HepG2 (cell line): Measurements from ENCODE around the gene ZFYVE26. TPM values are rescaled to one million over a fixed set of nuclear protein-coding genes. Genes with fewer than 3 reads are reported as not detected.

Experiments
- ELF4 ChIP-seq: sonication (generic); formaldehyde crosslinking; IDR thresholded peaks from 2 replicates; pipeline ENCODE4 v1.5.0; 2020; ENCODE audit warnings: missing genetic modification reagents, mild to moderate bottlenecking, moderate library complexity, borderline replicate concordance
- ETV6 ChIP-seq: sonication (generic); formaldehyde crosslinking; conservative IDR thresholded peaks from 2 replicates; pipeline ENCODE4 v1.4.0; 2020; ENCODE audit warnings: missing genetic modification reagents
- SALL1 ChIP-seq: sonication (generic); formaldehyde crosslinking; IDR thresholded peaks from 2 replicates; pipeline ENCODE4 v1.8.0; 2022; ENCODE audit warnings: mild to moderate bottlenecking, missing genetic modification reagents
- SAP130 ChIP-seq: IDR thresholded peaks from 2 replicates; pipeline ENCODE4 v1.6.1; 2016; ENCODE audit warnings: low read depth
- YEATS2 ChIP-seq: sonication (generic); formaldehyde crosslinking; IDR thresholded peaks from 2 replicates; pipeline ENCODE4 v1.4.0; 2020; ENCODE audit warnings: missing genetic modification reagents, borderline replicate concordance
- ZNF256 ChIP-seq: sonication (generic); formaldehyde crosslinking; conservative IDR thresholded peaks from 2 replicates; pipeline ENCODE4 v1.4.0; 2020; ENCODE audit warnings: missing genetic modification reagents
- ZNF382 ChIP-seq: sonication (generic); formaldehyde crosslinking; IDR thresholded peaks from 2 replicates; pipeline ENCODE4 v1.5.0; 2020; ENCODE audit warnings: missing genetic modification reagents, mild to moderate bottlenecking, borderline replicate concordance
- ZNF746 ChIP-seq: sonication (generic); formaldehyde crosslinking; IDR thresholded peaks from 2 replicates; pipeline ENCODE4 v1.8.0; 2022; ENCODE audit warnings: mild to moderate bottlenecking, missing genetic modification reagents
- polyA plus RNA-seq, 8 experiments: library from polyadenylated mRNA; depleted of rRNA in 3 of 8; stranded (reverse) in 7 of 8; unstranded in 1 of 8; fragments of >200 nt; fragmentation: Illumina TruSeq in 4 of 8; extraction: Trizol in 4 of 8; gene quantifications; 2 replicates each; pipeline versions ENCODE4 v1.2.1 to v1.2.3, GENCODE V29; 2011 to 2016; ENCODE audit warnings: low read depth in 4 of 8, missing spikeins in 1 of 8, mixed read lengths in 1 of 8; ENCODE audit not compliant: insufficient read depth in 1 of 8
- total RNA-seq, 5 experiments: library from RNA; depleted of rRNA; stranded (reverse); fragments of >200 nt; fragmentation: Illumina TruSeq; extraction: Trizol; gene quantifications; 2 replicates each; pipeline ENCODE4 v1.2.3, GENCODE V29; 2016; ENCODE audit warnings: low read depth in 1 of 5
- TF ChIP-seq, protein P1 (sequence below): sonication (generic); formaldehyde crosslinking; IDR thresholded peaks from 2 replicates; pipeline ENCODE4 v1.9.0; 2021; ENCODE audit warnings: missing genetic modification reagents, borderline replicate concordance
- TF ChIP-seq, protein P2 (sequence below): sonication (generic); formaldehyde crosslinking; IDR thresholded peaks from 2 replicates; pipeline ENCODE4 v1.4.0; 2020; ENCODE audit warnings: missing genetic modification reagents, mild to moderate bottlenecking, borderline replicate concordance
- TF ChIP-seq, protein P3 (sequence below): fragments of 450-650 bp; IDR thresholded peaks from 2 replicates; pipeline ENCODE4 v1.6.1; 2017
- TF ChIP-seq, protein P4 (sequence below): sonication (generic); formaldehyde crosslinking; IDR thresholded peaks from 2 replicates; pipeline ENCODE4 v1.5.1; 2020; ENCODE audit warnings: mild to moderate bottlenecking, missing genetic modification reagents, moderate library complexity
- TF ChIP-seq, protein P5 (sequence below): sonication (generic); formaldehyde crosslinking; IDR thresholded peaks from 2 replicates; pipeline ENCODE4 v1.4.0; 2020; ENCODE audit warnings: missing genetic modification reagents
- TF ChIP-seq, protein P6 (sequence below), 2 experiments: sonication (generic) in 1 of 2; formaldehyde crosslinking in 1 of 2; IDR thresholded peaks; 2 replicates each; pipeline versions ENCODE4 v1.4.0 to v1.6.1; 2018 to 2020; ENCODE audit warnings: missing genetic modification reagents in 2 of 2, borderline replicate concordance in 1 of 2, low read depth in 1 of 2, mild to moderate bottlenecking in 1 of 2, missing biosample characterization in 1 of 2

The ZFYVE26 gene
- total and polyA plus RNA-seq, 2 of the 13 experiments (the other 11 are each of a cell fraction or from before 2014, with no cell fraction given): 13.6 to 16.4 TPM

DNA sequence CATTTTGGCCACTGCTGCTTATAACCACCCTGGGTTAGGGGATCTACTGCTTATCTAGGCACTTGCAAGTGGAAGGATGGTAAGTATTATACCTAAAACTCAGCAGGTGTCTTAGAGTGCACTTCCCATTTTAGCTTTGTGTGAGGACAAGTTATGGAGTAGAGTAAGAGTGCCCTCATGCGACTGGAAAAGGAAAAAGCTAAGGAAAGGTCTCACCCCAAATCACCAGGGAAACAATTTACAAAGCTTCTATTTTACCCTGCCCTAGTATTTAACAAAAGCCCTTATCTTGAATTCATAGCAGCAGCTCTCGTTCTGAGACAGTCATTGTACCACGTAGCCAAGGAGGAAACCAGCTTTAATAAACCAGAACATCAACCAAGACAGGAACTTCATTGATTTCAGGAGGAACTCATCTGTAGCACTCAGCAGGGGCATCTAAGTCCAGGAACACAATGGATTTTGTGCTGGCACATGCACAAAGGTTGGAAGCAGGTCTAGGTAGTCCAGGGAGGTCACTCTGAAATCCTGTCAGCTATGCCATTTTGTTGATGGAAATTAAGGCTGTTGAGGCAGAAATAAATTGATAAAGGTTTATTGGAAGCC is 111.8 kb downstream of the ZFYVE26 start (continued):
- TF ChIP-seq, protein P1, sequence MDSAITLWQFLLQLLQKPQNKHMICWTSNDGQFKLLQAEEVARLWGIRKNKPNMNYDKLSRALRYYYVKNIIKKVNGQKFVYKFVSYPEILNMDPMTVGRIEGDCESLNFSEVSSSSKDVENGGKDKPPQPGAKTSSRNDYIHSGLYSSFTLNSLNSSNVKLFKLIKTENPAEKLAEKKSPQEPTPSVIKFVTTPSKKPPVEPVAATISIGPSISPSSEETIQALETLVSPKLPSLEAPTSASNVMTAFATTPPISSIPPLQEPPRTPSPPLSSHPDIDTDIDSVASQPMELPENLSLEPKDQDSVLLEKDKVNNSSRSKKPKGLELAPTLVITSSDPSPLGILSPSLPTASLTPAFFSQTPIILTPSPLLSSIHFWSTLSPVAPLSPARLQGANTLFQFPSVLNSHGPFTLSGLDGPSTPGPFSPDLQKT: no peak
- TF ChIP-seq SAP130 (peak; percentile 33), SALL1 (CRISPR knock-in tag) (no peak), ZNF382 (CRISPR knock-in tag) (no peak), ZNF256 (no peak), ETV6 (CRISPR knock-in tag) (no peak), ZNF746 (CRISPR knock-in tag) (no peak), YEATS2 (CRISPR knock-in tag) (no peak), ELF4 (CRISPR knock-in tag) (no peak)
- TF ChIP-seq, protein P2, sequence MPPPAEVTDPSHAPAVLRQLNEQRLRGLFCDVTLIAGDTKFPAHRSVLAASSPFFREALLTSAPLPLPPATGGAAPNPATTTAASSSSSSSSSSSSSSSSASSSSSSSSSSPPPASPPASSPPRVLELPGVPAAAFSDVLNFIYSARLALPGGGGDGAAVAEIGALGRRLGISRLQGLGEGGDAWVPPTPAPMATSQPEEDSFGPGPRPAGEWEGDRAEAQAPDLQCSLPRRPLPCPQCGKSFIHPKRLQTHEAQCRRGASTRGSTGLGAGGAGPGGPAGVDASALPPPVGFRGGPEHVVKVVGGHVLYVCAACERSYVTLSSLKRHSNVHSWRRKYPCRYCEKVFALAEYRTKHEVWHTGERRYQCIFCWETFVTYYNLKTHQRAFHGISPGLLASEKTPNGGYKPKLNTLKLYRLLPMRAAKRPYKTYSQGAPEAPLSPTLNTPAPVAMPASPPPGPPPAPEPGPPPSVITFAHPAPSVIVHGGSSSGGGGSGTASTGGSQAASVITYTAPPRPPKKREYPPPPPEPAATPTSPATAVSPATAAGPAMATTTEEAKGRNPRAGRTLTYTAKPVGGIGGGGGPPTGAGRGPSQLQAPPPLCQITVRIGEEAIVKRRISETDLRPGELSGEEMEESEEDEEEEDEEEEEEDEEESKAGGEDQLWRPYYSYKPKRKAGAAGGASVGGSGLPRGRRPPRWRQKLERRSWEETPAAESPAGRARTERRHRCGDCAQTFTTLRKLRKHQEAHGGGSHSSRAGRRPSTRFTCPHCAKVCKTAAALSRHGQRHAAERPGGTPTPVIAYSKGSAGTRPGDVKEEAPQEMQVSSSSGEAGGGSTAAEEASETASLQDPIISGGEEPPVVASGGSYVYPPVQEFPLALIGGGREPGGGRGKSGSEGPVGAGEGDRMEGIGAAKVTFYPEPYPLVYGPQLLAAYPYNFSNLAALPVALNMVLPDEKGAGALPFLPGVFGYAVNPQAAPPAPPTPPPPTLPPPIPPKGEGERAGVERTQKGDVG (CRISPR knock-in tag): no peak
- TF ChIP-seq, protein P3, sequence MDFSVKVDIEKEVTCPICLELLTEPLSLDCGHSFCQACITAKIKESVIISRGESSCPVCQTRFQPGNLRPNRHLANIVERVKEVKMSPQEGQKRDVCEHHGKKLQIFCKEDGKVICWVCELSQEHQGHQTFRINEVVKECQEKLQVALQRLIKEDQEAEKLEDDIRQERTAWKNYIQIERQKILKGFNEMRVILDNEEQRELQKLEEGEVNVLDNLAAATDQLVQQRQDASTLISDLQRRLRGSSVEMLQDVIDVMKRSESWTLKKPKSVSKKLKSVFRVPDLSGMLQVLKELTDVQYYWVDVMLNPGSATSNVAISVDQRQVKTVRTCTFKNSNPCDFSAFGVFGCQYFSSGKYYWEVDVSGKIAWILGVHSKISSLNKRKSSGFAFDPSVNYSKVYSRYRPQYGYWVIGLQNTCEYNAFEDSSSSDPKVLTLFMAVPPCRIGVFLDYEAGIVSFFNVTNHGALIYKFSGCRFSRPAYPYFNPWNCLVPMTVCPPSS: no peak
- TF ChIP-seq, protein P4, sequence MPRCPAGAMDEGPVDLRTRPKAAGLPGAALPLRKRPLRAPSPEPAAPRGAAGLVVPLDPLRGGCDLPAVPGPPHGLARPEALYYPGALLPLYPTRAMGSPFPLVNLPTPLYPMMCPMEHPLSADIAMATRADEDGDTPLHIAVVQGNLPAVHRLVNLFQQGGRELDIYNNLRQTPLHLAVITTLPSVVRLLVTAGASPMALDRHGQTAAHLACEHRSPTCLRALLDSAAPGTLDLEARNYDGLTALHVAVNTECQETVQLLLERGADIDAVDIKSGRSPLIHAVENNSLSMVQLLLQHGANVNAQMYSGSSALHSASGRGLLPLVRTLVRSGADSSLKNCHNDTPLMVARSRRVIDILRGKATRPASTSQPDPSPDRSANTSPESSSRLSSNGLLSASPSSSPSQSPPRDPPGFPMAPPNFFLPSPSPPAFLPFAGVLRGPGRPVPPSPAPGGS (CRISPR knock-in tag): no peak
- TF ChIP-seq, protein P5, sequence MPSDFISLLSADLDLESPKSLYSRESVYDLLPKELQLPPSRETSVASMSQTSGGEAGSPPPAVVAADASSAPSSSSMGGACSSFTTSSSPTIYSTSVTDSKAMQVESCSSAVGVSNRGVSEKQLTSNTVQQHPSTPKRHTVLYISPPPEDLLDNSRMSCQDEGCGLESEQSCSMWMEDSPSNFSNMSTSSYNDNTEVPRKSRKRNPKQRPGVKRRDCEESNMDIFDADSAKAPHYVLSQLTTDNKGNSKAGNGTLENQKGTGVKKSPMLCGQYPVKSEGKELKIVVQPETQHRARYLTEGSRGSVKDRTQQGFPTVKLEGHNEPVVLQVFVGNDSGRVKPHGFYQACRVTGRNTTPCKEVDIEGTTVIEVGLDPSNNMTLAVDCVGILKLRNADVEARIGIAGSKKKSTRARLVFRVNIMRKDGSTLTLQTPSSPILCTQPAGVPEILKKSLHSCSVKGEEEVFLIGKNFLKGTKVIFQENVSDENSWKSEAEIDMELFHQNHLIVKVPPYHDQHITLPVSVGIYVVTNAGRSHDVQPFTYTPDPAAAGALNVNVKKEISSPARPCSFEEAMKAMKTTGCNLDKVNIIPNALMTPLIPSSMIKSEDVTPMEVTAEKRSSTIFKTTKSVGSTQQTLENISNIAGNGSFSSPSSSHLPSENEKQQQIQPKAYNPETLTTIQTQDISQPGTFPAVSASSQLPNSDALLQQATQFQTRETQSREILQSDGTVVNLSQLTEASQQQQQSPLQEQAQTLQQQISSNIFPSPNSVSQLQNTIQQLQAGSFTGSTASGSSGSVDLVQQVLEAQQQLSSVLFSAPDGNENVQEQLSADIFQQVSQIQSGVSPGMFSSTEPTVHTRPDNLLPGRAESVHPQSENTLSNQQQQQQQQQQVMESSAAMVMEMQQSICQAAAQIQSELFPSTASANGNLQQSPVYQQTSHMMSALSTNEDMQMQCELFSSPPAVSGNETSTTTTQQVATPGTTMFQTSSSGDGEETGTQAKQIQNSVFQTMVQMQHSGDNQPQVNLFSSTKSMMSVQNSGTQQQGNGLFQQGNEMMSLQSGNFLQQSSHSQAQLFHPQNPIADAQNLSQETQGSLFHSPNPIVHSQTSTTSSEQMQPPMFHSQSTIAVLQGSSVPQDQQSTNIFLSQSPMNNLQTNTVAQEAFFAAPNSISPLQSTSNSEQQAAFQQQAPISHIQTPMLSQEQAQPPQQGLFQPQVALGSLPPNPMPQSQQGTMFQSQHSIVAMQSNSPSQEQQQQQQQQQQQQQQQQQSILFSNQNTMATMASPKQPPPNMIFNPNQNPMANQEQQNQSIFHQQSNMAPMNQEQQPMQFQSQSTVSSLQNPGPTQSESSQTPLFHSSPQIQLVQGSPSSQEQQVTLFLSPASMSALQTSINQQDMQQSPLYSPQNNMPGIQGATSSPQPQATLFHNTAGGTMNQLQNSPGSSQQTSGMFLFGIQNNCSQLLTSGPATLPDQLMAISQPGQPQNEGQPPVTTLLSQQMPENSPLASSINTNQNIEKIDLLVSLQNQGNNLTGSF (CRISPR knock-in tag): no peak
- TF ChIP-seq, protein P6, sequence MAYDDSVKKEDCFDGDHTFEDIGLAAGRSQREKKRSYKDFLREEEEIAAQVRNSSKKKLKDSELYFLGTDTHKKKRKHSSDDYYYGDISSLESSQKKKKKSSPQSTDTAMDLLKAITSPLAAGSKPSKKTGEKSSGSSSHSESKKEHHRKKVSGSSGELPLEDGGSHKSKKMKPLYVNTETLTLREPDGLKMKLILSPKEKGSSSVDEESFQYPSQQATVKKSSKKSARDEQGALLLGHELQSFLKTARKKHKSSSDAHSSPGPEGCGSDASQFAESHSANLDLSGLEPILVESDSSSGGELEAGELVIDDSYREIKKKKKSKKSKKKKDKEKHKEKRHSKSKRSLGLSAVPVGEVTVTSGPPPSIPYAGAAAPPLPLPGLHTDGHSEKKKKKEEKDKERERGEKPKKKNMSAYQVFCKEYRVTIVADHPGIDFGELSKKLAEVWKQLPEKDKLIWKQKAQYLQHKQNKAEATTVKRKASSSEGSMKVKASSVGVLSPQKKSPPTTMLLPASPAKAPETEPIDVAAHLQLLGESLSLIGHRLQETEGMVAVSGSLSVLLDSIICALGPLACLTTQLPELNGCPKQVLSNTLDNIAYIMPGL (CRISPR knock-in tag; IDR thresholded peaks at IDR 0.05; ENCODE audit: borderline replicate concordance in 1 of 2, low read depth in 1 of 2): 0 out of 4 replicates have a peak, but pooled peaks of 1 of the 2 experiments have one; percentile 28
